AG04450 (cell line): ENCODE measurements around the gene GAB3. TPM values are rescaled to one million over a fixed set of nuclear protein-coding genes. Genes with fewer than 3 reads are reported as not detected.

Experiments
- CTCF ChIA-PET: fragments of 300-600, 350-600 bp; formaldehyde crosslinking; extraction: SDS; loops from one replicate; lab custom pipeline; 2022; ENCODE audit warnings: antibody characterized with exemption, inconsistent platforms; lab: Charles Lee
- POLR2A ChIA-PET: fragments of 350-600 bp; formaldehyde crosslinking; extraction: SDS; loops from one replicate; lab custom pipeline; 2021; ENCODE audit warnings: antibody characterized with exemption, inconsistent platforms; lab: Yijun Ruan, JAX
- DNase-seq: peaks from one replicate; pipeline ENCODE4 v3.0.0-alpha.2; 2011; ENCODE audit warnings: low read depth, low spot score
- H3K27ac ChIP-seq: one replicate; pipeline ENCODE4 v1.5.1; 2012; ENCODE audit warnings: low read depth, low read length, control low read depth
- H3K27me3 ChIP-seq: one replicate; pipeline ENCODE4 v1.6.0; 2012; ENCODE audit warnings: low read length; ENCODE audit not compliant: control insufficient read depth, insufficient read depth
- H3K4me3 ChIP-seq: 2 replicates; pipeline ENCODE4 v1.5.1; 2011; ENCODE audit warnings: mild to moderate bottlenecking, low read depth, low read length, control low read depth
- H3K9me3 ChIP-seq: 2 replicates; pipeline ENCODE4 v1.5.1; 2012; ENCODE audit warnings: low read length; ENCODE audit not compliant: control insufficient read depth, insufficient read depth
- polyA plus RNA-seq: library from polyadenylated mRNA; depleted of rRNA; stranded (reverse); fragments of >200 nt; gene quantifications from 2 replicates; pipeline ENCODE4 v1.2.3, GENCODE V29; 2011
- TF ChIP-seq, protein P1 (sequence below): IDR thresholded peaks from 2 replicates; pipeline ENCODE4 v1.5.1; 2011; ENCODE audit warnings: low read depth, low read length, control low read depth, inconsistent platforms

GAB3 gene
- polyA plus RNA-seq, 1 experiment: 2.5 TPM

- no peaks in the 10 kb centered on the region for H3K9me3 ChIP-seq
- no peaks in the 10 kb centered on the region for H3K27me3 ChIP-seq
- peak within 1 kb of the TSS; percentile 65 for H3K27ac ChIP-seq
- ChIA-PET CTCF (interaction anchor here (3.9 kb wide), 1 partner anchor 13 kb away, joined by 24 read pairs; the partner anchor contains the start of gene GAB3), POLR2A (interaction anchor here (0.5 to 0.9 kb wide), 4 partner anchors 14 to 1902 kb away, joined by 3 read pairs; no protein-coding TSS in a partner anchor)
- peak within 1 kb of the TSS; percentile 72 for H3K4me3 ChIP-seq
- TF ChIP-seq, protein P1, sequence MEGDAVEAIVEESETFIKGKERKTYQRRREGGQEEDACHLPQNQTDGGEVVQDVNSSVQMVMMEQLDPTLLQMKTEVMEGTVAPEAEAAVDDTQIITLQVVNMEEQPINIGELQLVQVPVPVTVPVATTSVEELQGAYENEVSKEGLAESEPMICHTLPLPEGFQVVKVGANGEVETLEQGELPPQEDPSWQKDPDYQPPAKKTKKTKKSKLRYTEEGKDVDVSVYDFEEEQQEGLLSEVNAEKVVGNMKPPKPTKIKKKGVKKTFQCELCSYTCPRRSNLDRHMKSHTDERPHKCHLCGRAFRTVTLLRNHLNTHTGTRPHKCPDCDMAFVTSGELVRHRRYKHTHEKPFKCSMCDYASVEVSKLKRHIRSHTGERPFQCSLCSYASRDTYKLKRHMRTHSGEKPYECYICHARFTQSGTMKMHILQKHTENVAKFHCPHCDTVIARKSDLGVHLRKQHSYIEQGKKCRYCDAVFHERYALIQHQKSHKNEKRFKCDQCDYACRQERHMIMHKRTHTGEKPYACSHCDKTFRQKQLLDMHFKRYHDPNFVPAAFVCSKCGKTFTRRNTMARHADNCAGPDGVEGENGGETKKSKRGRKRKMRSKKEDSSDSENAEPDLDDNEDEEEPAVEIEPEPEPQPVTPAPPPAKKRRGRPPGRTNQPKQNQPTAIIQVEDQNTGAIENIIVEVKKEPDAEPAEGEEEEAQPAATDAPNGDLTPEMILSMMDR: 0 out of 2 replicates have a peak, but pooled peaks have one; percentile 3
- DNase-seq: peak; percentile 89
These were observed 11.8 kb upstream of the GAB3 start, which contains the start of gene DKC1 for GRCh38 chrX:154762537-154763296. Gene DKC1 (plus strand): TSS chrX:154762864. CDS start chrX:154762966, 102 bp downstream.

DNA sequence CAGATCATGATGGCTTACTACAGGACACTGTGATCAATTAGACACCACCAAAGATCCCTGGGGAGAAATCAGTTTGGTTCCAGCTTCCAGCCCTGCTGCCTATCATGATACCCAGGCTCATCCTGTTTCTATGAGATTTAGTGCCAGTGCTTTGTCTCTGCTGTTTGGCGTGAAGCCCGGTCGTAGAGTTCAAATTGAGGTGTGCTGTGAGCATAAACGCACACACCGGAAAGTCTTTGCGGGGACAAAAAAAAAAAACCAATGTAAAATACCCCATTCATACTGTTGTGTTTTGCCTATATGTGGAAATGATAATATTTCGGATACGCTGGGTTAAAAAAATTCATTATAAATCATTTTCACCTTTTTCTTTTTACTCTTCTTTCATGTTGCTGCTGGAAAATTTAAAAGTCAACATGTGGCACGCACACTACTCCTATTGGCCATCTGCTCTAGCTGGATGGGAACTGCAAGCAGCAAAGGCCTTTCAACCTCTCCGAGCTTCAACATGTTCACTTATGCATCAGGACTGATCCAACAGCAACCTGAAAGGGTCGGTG is 11.2 kb upstream of the GAB3 start:
- H3K9me3 ChIP-seq: no peaks in the 10 kb centered on the region
- peak overlapping the region; percentile 39 for H3K27ac ChIP-seq
- ChIA-PET POLR2A (interaction anchor here (0.5 to 0.6 kb wide), 3 partner anchors 14 to 1901 kb away, joined by 3 read pairs; no protein-coding TSS in a partner anchor), CTCF (interaction anchor here (3.9 kb wide), 1 partner anchor 12 kb away, joined by 24 read pairs; the partner anchor contains the start of gene GAB3)
- H3K27me3 ChIP-seq: no peaks in the 10 kb centered on the region
- peak overlapping the region; percentile 63 for H3K4me3 ChIP-seq
- TF ChIP-seq, protein P1: no peak
- no peak for DNase-seq

DNA sequence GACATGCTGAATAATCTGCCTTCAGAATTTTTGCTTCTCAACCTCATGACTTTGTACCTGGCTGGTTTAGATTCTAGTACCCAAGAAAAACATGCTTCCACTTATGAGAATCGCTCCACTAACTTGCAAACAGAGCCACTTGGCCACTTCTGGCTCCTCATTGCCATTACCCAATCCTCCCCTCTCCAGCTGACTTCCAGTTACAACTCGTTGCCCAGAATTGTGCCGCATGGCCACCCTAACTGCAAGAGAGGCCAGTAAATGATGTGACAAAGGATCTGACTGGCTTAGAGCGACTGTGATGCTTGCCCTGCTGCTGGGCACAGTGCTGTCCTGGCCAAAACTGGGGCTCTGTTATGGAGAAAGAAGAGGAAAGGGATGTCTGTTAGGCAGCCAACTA is 7.8 kb upstream of the GAB3 start:
- no peak for DNase-seq
- TF ChIP-seq, protein P1: no peak
- ChIA-PET CTCF (interaction anchor here (1.0 to 1.2 kb wide), 2 partner anchors 8 to 10 kb away, joined by 3 read pairs; no protein-coding TSS in a partner anchor), POLR2A (no interaction called here)
- no peak overlapping the region for H3K27ac ChIP-seq
- no peaks in the 10 kb centered on the region for H3K9me3 ChIP-seq
- no peak overlapping the region for H3K4me3 ChIP-seq
- H3K27me3 ChIP-seq: no peaks in the 10 kb centered on the region

DNA sequence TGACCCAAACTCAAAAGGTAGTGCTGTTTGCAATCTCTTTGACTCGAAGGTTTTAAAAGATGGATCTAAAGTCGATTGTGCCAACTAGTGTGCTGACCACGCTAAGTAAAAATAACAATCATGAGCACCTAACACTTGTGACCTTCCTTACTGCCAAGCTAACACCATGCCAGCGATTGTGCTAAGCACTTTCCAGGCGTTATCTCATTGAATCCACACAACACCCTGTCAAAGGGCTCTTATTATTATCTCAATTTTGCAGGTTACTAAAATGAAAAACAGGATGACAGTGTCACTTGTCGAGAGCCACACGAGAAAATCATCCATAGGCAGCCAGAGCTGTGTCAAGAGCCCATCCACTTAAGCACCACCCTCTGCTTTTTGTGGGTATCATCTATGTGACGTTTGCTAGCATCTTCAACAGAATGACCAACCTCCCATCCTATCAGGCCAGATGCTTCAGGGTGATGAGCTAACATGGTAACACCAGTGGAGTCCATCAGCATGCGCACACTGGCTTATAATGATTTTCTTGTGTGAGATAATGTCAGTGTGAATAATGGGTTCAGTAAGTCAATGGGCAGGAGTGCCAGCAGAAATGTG is 893 bp upstream of the GAB3 start:
- ChIA-PET CTCF (interaction anchor here (4.2 kb wide), 1 partner anchor 11 kb away, joined by 24 read pairs; the partner anchor contains the start of gene DKC1), POLR2A (no interaction called here)
- H3K9me3 ChIP-seq: no peaks in the 10 kb centered on the region
- no peak for DNase-seq
- no peaks in the 10 kb centered on the region for H3K27me3 ChIP-seq
- H3K27ac ChIP-seq: no peak overlapping the region
- H3K4me3 ChIP-seq: no peak overlapping the region
- TF ChIP-seq, protein P1: no peak
